KMS-11 (cell line): ENCODE data around the gene TSSK3.

Source experiments
- H2AFZ ChIP-seq: fragments of 200-600 bp; sonication (generic); 2 replicates; pipeline ENCODE4 v1.6.1; 2016; ENCODE audit warnings: antibody characterized with exemption, mixed run types, low read depth
- H3K27ac ChIP-seq: fragments of 200-600 bp; sonication (generic); 2 replicates; pipeline ENCODE4 v1.6.1; 2016; ENCODE audit warnings: mild to moderate bottlenecking, mixed run types
- H3K27me3 ChIP-seq: fragments of 200-600 bp; sonication (generic); 2 replicates; pipeline ENCODE4 v1.6.1; 2017; ENCODE audit warnings: mild to moderate bottlenecking, low read depth, mixed run types, moderate library complexity; ENCODE audit not compliant: insufficient read depth
- H3K36me3 ChIP-seq: fragments of 200-600 bp; sonication (generic); 2 replicates; pipeline ENCODE4 v1.6.1; 2017; ENCODE audit warnings: mild to moderate bottlenecking, mixed run types; ENCODE audit not compliant: insufficient read depth
- H3K4me1 ChIP-seq: fragments of 200-600 bp; sonication (generic); 2 replicates; pipeline ENCODE4 v1.6.1; 2016; ENCODE audit warnings: mild to moderate bottlenecking, low read depth, mixed run types; ENCODE audit not compliant: poor library complexity, severe bottlenecking
- H3K4me2 ChIP-seq: fragments of 200-600 bp; sonication (generic); 2 replicates; pipeline ENCODE4 v1.7.0; 2016; ENCODE audit warnings: mild to moderate bottlenecking, mixed run types
- H3K4me3 ChIP-seq: fragments of 200-600 bp; sonication (generic); IDR thresholded peaks from 2 replicates; pipeline ENCODE4 v1.6.1; 2017; ENCODE audit warnings: low read depth, low read length, mixed read lengths; ENCODE audit not compliant: insufficient read depth
- H3K79me2 ChIP-seq: fragments of 200-600 bp; sonication (generic); 2 replicates; pipeline ENCODE4 v1.6.1; 2016; ENCODE audit warnings: low read depth, mixed run types; ENCODE audit not compliant: insufficient read depth
- H3K9ac ChIP-seq: fragments of 200-600 bp; sonication (generic); 2 replicates; pipeline ENCODE4 v1.6.1; 2016; ENCODE audit warnings: mild to moderate bottlenecking, mixed run types
- H4K20me1 ChIP-seq: fragments of 200-600 bp; sonication (generic); 2 replicates; pipeline ENCODE4 v1.6.1; 2016; ENCODE audit warnings: mild to moderate bottlenecking, mixed run types; ENCODE audit not compliant: insufficient read depth
- TF ChIP-seq, protein P1 (sequence below): fragments of 200-600 bp; sonication (generic); conservative IDR thresholded peaks from 2 replicates; pipeline ENCODE4 v1.6.1; 2017; ENCODE audit warnings: low read depth, mild to moderate bottlenecking, antibody characterized with exemption, low read length, moderate library complexity, mixed read lengths

TSSK3 gene, protein sequence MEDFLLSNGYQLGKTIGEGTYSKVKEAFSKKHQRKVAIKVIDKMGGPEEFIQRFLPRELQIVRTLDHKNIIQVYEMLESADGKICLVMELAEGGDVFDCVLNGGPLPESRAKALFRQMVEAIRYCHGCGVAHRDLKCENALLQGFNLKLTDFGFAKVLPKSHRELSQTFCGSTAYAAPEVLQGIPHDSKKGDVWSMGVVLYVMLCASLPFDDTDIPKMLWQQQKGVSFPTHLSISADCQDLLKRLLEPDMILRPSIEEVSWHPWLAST

GRCh38 chr1:32362474-32363313, at the start of gene TSSK3, which contains the start of gene FAM229A:
Gene TSSK3 (plus strand): TSS chr1:32362539. CDS start chr1:32362702, 163 bp downstream.
Gene FAM229A (minus strand): TSS chr1:32362485. CDS start chr1:32362091, 394 bp downstream.
- H3K9ac ChIP-seq: no peak within 1 kb of the TSS
- no peaks in the 10 kb centered on the region for H3K27me3 ChIP-seq
- no peak within 1 kb of the TSS for H3K27ac ChIP-seq
- H3K79me2 ChIP-seq: no peaks in the 10 kb centered on the region
- H3K36me3 ChIP-seq: no peaks in the 10 kb centered on the region
- H3K4me1 ChIP-seq: no peaks in the 10 kb centered on the region
- H3K4me2 ChIP-seq: no peak within 1 kb of the TSS
- no peaks in the 10 kb centered on the region for H4K20me1 ChIP-seq
- no peak within 1 kb of the TSS for H2AFZ ChIP-seq
- H3K4me3 ChIP-seq: no peak within 1 kb of the TSS
- TF ChIP-seq, protein P1, sequence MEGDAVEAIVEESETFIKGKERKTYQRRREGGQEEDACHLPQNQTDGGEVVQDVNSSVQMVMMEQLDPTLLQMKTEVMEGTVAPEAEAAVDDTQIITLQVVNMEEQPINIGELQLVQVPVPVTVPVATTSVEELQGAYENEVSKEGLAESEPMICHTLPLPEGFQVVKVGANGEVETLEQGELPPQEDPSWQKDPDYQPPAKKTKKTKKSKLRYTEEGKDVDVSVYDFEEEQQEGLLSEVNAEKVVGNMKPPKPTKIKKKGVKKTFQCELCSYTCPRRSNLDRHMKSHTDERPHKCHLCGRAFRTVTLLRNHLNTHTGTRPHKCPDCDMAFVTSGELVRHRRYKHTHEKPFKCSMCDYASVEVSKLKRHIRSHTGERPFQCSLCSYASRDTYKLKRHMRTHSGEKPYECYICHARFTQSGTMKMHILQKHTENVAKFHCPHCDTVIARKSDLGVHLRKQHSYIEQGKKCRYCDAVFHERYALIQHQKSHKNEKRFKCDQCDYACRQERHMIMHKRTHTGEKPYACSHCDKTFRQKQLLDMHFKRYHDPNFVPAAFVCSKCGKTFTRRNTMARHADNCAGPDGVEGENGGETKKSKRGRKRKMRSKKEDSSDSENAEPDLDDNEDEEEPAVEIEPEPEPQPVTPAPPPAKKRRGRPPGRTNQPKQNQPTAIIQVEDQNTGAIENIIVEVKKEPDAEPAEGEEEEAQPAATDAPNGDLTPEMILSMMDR: no peak

GRCh38 chr1:32316903-32317277, 45.4 kb upstream of the TSSK3 start:
- Histone ChIP-seq H3K4me2 (no peak overlapping the region), H3K27ac (no peak overlapping the region), H3K4me3 (no peak overlapping the region)

DNA sequence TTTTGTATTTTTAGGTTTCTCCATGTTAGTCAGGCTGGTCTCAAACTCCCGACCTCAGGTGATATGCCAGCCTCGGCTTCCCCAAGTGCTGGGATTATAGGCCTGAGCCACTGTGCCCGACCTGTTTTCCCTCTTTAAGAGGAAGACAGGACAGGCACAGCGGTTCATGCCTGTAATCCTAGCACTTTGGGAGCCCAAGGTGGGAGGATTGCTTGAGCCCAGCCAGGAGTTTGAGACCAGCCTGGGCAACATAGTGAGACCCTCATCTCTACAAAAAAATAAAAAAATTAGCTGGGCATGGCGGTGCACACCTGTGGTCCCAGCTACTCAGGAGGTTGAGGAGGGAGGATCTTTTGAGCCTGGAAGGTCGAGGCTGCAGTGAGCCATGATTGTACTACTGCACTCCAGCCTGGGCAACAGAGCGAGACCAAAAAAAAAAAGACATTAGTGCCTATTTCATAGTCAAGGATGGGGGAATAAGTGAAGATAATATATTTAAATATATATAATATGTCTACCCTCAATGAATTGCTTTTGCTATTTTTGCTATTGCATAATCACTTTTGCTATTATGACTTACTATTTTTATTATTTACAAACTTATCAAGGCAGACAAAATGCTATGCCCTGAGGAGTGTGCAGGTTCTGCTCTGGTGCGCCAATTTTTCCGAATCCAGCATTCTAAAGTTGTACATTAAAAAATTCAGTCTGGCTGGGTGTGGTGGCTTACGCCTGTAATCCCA, 44.0 kb upstream of the TSSK3 start:
- Histone ChIP-seq H2AFZ (no peak overlapping the region), H3K27ac (no peak overlapping the region), H3K9ac (no peak overlapping the region), H3K27me3 (no peaks in the 10 kb centered on the region), H3K4me2 (no peak overlapping the region), H3K4me3 (no peak overlapping the region), H3K36me3 (no peaks in the 10 kb centered on the region), H4K20me1 (no peaks in the 10 kb centered on the region), H3K79me2 (peaks cover 15% of the 10 kb centered on the region; the same call in 1 of the 2 replicates), H3K4me1 (peaks cover 15% of the 10 kb centered on the region)
- TF ChIP-seq, protein P1: no peak

More at GRCh38 chr1:32316903-32317277, 45.4 kb upstream of the TSSK3 start:
- TF ChIP-seq, protein P1: no peak
- H3K9ac ChIP-seq: no peak overlapping the region
- no peaks in the 10 kb centered on the region for H3K27me3 ChIP-seq
- no peaks in the 10 kb centered on the region for H4K20me1 ChIP-seq
- peaks cover 26% of the 10 kb centered on the region; the same call in 1 of the 2 replicates for H3K79me2 ChIP-seq
- H2AFZ ChIP-seq: no peak overlapping the region
- peaks cover 8% of the 10 kb centered on the region for H3K4me1 ChIP-seq
- no peaks in the 10 kb centered on the region for H3K36me3 ChIP-seq

DNA sequence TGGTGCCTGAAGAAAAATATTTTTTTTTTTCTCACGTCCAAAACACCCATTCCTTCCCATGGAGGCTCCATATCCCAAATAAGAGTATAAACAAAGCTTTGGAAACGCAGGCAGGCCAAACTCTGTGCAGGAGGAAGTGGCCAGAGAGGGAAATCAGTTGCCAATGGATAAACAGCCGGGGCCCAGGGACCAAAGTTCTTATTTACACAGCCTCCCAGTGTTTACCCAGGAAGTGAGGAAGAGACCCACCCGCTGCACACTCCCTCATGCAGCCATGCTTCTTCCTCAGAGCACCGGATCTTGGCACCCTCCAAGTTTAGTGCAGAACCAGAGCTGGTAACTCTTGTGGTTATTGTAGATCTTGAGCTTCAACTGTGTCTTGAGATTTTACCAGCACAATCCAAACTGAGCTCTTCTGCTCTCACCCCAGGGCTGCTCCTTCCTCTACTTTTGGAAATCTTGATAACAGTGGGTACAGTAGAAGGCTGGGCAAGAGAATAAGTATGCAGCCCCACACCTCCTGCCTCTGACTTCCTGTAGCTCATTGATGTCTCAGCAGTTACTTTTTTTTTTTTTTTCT, 40.5 kb upstream of the TSSK3 start:
- Histone ChIP-seq H3K79me2 (no peaks in the 10 kb centered on the region), H3K36me3 (no peaks in the 10 kb centered on the region), H3K27me3 (no peaks in the 10 kb centered on the region), H3K9ac (no peak overlapping the region), H4K20me1 (no peaks in the 10 kb centered on the region), H3K4me2 (no peak overlapping the region), H3K4me1 (peaks cover 37% of the 10 kb centered on the region), H3K4me3 (no peak overlapping the region), H3K27ac (no peak overlapping the region), H2AFZ (no peak overlapping the region)
- TF ChIP-seq, protein P1: no peak
